NT2/D1 (cell line): ENCODE data around the gene PDE7B.
A peak's percentile ranks its signal among the peaks of the same experiment; 100 is the strongest.

Experiments
- DNase-seq: peaks from one replicate; pipeline ENCODE4 v3.0.0-alpha.2; 2011; ENCODE audit warnings: low read depth, low spot score
- H3K27me3 ChIP-seq: 2 replicates; pipeline ENCODE4 v1.6.0; 2011; ENCODE audit warnings: mild to moderate bottlenecking; ENCODE audit not compliant: insufficient read length, insufficient read depth
- H3K36me3 ChIP-seq: 2 replicates; pipeline ENCODE4 v1.6.1; 2011; ENCODE audit warnings: mild to moderate bottlenecking, low read length, mixed read lengths; ENCODE audit not compliant: insufficient read depth, insufficient read length
- H3K4me1 ChIP-seq: 2 replicates; pipeline ENCODE4 v1.5.1; 2011; ENCODE audit not compliant: insufficient read depth, insufficient read length
- H3K4me3 ChIP-seq: 2 replicates; pipeline ENCODE4 v1.5.1; 2011; ENCODE audit warnings: low read depth; ENCODE audit not compliant: insufficient read length
- H3K9ac ChIP-seq: 2 replicates; pipeline ENCODE4 v1.6.0; 2011; ENCODE audit warnings: low read depth; ENCODE audit not compliant: insufficient read length
- H3K9me3 ChIP-seq: 2 replicates; pipeline ENCODE4 v1.5.1; 2011; ENCODE audit warnings: mild to moderate bottlenecking, low read length; ENCODE audit not compliant: insufficient read depth
- SUZ12 ChIP-seq: IDR thresholded peaks from 2 replicates; pipeline ENCODE4 v1.6.1; 2011; ENCODE audit not compliant: insufficient read length, insufficient read depth; ENCODE audit errors: extremely low read depth
- YY1 ChIP-seq: IDR thresholded peaks from 2 replicates; pipeline ENCODE4 v1.6.1; 2011; ENCODE audit not compliant: insufficient read length, insufficient read depth
- ZNF274 ChIP-seq: IDR thresholded peaks from 2 replicates; pipeline ENCODE4 v1.6.1; 2011; ENCODE audit warnings: mild to moderate bottlenecking, low read depth, low read length

PDE7B gene

GRCh38 chr6:136112262-136112661, 260.8 kb downstream of the PDE7B start:
- no peaks in the 10 kb centered on the region for H3K36me3 ChIP-seq
- no peak overlapping the region for H3K9ac ChIP-seq
- H3K4me1 ChIP-seq, result no peaks in the 10 kb centered on the region
- no peaks in the 10 kb centered on the region for H3K27me3 ChIP-seq
- H3K9me3 ChIP-seq, result no peaks in the 10 kb centered on the region
- DNase-seq, result no peak
- TF ChIP-seq YY1 (no peak), SUZ12 (no peak), ZNF274 (no peak)
- no peak overlapping the region for H3K4me3 ChIP-seq

DNA sequence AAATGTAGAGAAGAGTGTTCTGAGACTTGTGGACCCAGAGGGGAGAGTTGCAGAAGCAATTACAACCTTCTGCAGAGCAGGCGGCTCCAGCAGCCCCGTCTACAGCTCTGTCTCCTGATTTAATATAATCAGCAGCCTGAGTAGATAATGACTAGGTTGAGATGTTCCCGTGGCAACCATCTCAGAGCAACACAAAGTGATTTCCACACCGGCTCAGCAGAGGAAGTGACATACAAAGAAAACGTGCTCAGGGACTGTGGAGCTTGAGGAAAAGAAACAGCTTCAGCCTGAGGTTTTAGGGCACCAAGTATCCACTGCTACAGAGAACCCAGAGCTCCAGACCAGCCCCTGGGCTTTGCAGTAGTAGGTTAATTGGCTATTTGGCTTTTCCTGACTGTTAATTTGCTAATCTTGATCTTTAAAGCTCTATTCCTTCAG, 262.3 kb downstream of the PDE7B start:
- DNase-seq, result peak; percentile 39
- no peak overlapping the region for H3K9ac ChIP-seq

DNA sequence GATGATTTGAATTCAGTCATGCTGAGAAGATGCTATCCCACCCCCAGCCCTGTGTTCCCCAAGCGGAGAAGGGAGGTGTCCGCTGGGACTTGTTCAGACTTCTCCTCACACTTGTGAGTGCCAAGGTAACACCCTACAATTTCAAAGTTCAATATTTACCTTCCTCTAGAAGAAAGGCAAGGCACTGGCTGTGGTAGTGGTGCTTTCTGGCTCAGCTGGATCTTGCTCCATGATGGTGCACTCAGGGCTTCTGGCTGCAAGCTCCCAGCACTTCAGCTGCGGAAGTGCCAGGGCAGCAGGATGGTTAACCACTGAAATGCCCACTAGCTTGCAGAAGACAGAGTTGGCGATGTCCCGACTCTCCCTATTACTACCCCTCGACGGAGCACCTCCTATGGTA, 263.2 kb downstream of the PDE7B start:
- Histone ChIP-seq H3K4me1 (no peaks in the 10 kb centered on the region), H3K27me3 (no peaks in the 10 kb centered on the region), H3K36me3 (no peaks in the 10 kb centered on the region), H3K9ac (no peak overlapping the region), H3K9me3 (no peaks in the 10 kb centered on the region), H3K4me3 (no peak overlapping the region)
- TF ChIP-seq SUZ12, result no peak
- DNase-seq, result no peak

More for the DNA sequence above, 262.3 kb downstream of the PDE7B start:
- H3K4me1 ChIP-seq, result no peaks in the 10 kb centered on the region
- H3K27me3 ChIP-seq, result no peaks in the 10 kb centered on the region
- TF ChIP-seq ZNF274 (no peak), SUZ12 (no peak), YY1 (no peak)
- no peaks in the 10 kb centered on the region for H3K9me3 ChIP-seq
- no peak overlapping the region for H3K4me3 ChIP-seq
- no peaks in the 10 kb centered on the region for H3K36me3 ChIP-seq

- TF ChIP-seq SUZ12 (no peak), ZNF274 (no peak), YY1 (no peak)
- no peaks in the 10 kb centered on the region for H3K36me3 ChIP-seq
- H3K27me3 ChIP-seq, result no peaks in the 10 kb centered on the region
- H3K9me3 ChIP-seq, result no peaks in the 10 kb centered on the region
- H3K4me1 ChIP-seq, result no peaks in the 10 kb centered on the region
- no peak overlapping the region for H3K9ac ChIP-seq
- H3K4me3 ChIP-seq, result no peak overlapping the region
- DNase-seq, result no peak
These were observed 264.4 kb downstream of the PDE7B start for GRCh38 chr6:136115941-136116340.

DNA sequence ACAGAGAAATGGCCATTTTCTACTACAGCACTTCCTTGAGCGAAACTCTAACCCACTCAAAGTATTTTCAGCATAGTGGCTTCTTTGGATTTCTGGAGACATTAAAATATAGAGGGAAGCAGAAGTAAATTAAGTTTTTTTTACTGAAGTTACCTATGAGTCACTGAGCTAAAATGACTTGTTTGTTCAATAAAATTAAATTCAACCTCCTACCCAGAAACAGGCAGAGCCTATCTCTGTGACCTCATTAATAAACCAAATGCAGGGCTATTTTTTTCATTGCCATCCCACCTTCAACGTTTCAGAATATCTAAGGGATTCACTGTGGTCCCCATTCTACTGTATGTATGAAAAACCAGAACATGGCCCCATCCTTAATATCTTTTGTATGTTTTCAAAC, 265.6 kb downstream of the PDE7B start:
- no peak for DNase-seq
- TF ChIP-seq ZNF274, result no peak
- no peak for TF ChIP-seq SUZ12
- TF ChIP-seq YY1, result no peak
- no peaks in the 10 kb centered on the region for H3K36me3 ChIP-seq
- H3K27me3 ChIP-seq, result no peaks in the 10 kb centered on the region
- H3K9me3 ChIP-seq, result no peaks in the 10 kb centered on the region
- H3K4me3 ChIP-seq, result no peak overlapping the region
- H3K9ac ChIP-seq, result no peak overlapping the region
- no peaks in the 10 kb centered on the region for H3K4me1 ChIP-seq

DNA sequence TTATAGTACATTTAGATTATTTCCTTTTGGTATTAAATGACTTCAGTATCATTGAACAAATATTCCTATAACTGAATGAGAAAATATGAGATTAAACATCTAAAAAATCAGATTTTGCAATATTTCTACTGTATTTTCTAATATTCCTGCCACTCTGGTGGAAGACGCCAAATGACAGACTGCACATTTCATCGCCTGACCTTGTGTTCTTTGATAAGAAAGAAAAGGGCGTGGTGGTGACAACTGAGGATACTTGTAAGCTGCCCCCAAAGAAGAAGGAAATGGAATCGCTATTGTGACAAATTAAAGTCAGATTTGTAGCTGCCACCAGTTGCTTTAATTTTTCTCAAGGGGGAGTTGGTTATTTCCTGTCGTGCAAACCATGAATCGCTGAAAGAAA, 267.3 kb downstream of the PDE7B start:
- DNase-seq, result no peak
- Histone ChIP-seq H3K27me3 (no peaks in the 10 kb centered on the region), H3K4me1 (no peaks in the 10 kb centered on the region), H3K36me3 (no peaks in the 10 kb centered on the region), H3K9me3 (no peaks in the 10 kb centered on the region), H3K4me3 (no peak overlapping the region), H3K9ac (no peak overlapping the region)
- TF ChIP-seq YY1 (no peak), SUZ12 (no peak), ZNF274 (no peak)

DNA sequence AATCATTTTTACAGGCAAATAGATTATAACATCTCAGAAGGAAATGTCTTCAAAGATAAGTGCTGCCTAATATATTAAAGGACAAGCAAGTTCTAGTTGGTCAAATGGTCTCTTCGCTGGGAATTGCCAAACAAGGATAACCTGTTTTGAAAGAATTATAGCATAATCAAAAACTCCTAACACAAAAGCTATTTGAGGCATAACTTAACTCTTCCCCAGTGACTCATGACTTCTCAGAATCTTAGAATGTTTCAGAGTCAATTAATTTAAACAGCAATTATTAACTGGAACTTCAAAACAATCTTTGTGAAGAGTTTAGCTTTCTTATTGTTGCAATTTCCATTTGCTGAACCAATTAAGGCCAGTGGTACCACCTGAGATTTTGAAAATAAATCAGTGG, 272.0 kb downstream of the PDE7B start:
- Histone ChIP-seq H3K36me3 (no peaks in the 10 kb centered on the region), H3K27me3 (no peaks in the 10 kb centered on the region), H3K4me3 (no peak overlapping the region), H3K9me3 (no peaks in the 10 kb centered on the region), H3K4me1 (no peaks in the 10 kb centered on the region), H3K9ac (no peak overlapping the region)
- no peak for DNase-seq
- no peak for TF ChIP-seq ZNF274
- TF ChIP-seq YY1, result no peak
- TF ChIP-seq SUZ12, result no peak

DNA sequence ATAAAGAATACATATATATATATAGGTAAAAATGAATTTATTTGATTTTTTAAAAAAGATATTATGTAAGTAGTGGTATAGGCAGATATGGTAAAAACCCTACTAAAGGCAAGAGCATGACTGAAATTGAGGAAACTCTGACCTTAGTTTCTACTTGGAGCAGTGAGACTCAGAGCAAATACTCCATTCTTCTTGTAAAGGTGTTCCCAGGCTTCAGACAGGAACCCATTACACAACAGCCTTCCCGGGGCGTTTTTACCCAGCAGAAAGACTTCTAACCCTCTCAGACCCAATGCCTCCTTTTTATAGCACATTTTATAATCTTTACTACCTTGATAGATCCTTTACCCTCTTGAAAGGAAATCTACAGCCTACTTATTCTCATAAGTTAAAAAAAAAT, 274.1 kb downstream of the PDE7B start:
- H3K9ac ChIP-seq, result no peak overlapping the region
- no peak for DNase-seq
- no peak for TF ChIP-seq YY1
- H3K36me3 ChIP-seq, result no peaks in the 10 kb centered on the region
- H3K27me3 ChIP-seq, result no peaks in the 10 kb centered on the region
- H3K4me3 ChIP-seq, result no peak overlapping the region
- H3K4me1 ChIP-seq, result no peaks in the 10 kb centered on the region
- H3K9me3 ChIP-seq, result no peaks in the 10 kb centered on the region
